Measurements from ENCODE around the gene MCM5.
"Not testable (repeated sequence)": the region's sequence is repeated elsewhere in the genome, so short reads cannot be mapped to it uniquely, and the experiment has no call there.

The MCM5 gene

DNA sequence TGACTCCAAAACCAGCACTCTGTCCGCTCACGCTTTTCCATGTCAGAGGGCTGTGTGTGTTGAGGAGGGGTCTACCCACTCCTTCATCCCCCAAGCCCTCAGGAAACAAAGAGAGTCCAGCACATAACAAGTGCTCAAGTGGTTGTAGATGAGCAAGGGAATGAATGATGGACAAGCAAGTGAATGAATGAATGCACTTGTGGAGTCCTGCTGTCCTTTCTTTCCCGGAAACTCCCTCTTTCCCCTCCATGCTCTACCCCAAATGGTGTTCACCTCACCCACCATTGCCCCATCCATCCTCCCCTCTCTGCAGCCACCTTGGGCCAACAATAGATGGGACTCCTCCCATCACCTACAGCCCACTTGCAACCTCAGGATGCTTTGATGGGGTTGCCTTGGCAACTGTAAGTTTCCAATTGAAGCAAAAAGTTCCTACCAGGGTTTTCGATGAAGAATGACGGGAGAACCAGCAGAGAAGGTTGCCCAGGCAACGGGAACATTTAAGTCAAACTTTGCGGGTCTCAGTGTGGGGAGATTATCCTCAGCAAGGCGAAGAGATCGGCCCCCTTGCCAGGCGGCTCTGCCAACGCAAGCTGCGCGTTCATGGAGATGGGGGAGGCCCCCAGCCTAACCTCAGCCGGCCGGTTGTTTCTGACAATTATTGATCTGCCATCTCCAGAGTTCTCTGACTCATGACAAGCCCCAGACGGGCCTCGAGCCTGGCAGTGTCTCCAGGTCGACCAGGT lies 51.1 kb downstream of the MCM5 start:
- DNase-seq = no peak

DNA sequence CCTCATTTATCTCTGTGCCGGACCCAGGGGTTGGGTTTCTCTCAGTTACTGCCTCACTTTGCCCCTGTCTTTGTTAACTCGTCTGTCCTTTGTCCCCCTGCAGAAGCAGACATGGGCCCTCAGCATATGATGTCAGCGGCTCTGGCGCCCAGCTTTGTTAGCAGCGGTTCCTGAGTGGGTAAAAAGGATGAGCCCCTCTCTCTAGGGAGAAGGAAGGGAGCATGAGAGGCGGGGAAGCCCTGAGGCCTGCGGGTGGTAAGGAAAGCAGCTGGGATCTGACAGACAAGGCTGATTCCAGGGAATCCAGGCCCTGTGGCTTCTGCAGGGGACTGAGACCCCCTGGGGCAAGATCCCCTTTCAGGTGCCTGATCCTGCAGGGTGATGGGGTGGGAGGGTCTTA lies 51.7 kb downstream of the MCM5 start:
- no peak for DNase-seq

DNA sequence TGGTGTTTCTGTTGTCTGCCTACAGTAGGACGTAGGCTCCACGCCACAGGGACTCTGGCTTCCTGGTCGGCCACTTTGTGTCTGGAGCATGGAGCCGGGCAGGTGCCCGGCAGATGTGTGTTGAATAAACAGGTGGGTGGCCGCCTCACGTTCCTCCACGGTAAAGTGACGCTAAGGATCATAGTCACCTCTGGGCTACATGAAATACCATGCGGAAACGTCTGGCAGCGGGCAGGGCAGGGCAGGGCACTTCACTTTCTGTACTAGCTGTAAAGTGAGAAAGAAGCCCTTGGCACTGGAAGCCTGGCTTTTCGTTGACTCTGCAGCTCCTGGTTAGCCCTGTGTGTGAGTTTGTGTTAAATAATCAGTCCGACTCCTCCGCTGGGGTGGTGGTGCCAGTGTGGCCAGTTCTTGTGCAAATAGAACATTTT lies 52.4 kb downstream of the MCM5 start:
- DNase-seq = no peak

DNA sequence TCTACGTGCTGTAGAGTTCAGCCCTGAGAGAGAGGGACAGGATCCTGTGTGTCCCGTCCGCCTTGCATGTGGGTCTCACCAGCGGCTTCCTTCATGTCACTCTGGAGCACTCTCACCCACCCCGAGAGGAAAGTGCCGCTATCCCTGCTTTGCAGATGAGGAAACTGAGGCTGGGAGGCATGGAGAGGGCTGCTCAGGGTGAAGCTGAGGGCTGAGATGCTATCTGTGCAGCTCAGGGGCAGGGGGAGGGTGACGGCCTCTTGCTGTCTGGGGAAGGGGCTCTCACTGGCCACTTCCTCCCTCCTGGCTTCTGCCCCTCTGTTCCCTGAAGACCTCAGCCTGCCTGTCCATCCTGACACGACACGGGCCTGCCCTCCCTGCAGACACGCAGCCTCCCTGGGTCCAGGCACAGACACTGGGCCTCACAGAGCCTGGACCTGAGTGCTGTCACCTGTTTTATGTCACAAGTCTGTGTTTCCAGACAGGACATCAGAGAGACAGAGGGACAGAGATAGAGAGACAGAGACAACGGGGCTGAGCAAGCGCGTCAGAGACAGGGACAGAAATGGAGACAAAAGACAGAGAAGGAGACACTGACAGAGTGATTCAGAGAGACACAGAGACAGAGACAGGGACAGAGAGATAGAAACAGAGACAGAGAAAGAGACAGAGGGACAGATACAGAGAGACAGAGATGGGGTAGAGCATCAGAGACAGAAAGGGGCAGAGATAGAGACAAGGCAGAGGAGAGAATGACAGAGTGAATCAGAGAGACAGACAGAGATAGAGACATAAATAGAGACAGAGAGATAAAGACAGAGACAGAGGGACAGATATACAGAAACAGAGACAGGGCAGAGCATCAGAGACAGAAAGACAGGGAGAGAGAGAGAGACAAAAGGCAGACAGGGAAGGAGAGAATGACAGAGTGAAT lies 53.1 kb downstream of the MCM5 start:
- no peak for DNase-seq

- peak in 5 of 56 donors; percentile 7 to 50 (median 23) for DNase-seq
Measured at GRCh38 chr22:35454416-35455054, 54.6 kb downstream of the MCM5 start.

DNA sequence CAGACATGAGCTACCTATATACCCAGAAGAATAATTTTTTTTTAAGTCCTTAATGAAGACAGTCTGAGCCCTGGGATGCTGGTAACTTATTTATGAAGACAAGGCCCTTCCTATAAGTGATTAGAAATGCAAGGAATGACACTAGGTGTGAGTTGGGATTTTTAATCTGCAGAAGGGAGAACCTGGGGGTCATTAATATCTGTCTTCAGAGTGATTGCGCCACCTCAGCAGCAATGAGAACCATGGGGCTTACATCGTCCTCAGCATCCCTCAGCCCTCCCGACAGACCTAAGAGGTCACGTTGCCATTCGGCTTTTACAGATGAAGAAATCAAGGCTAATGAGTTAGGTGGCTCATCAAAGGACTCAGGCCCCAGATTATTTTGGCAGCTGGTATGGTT lies 55.6 kb downstream of the MCM5 start:
- no peak for DNase-seq

- DNase-seq = no peak
Measured at GRCh38 chr22:35456757-35457156, 56.8 kb downstream of the MCM5 start.

- DNase-seq = no peak
Measured at GRCh38 chr22:35457729-35458546, 58.0 kb downstream of the MCM5 start.

GRCh38 chr22:35458547-35459422 lies 58.8 kb downstream of the MCM5 start:
- DNase-seq = peak in 1 of 56 donors; percentile 12

DNA sequence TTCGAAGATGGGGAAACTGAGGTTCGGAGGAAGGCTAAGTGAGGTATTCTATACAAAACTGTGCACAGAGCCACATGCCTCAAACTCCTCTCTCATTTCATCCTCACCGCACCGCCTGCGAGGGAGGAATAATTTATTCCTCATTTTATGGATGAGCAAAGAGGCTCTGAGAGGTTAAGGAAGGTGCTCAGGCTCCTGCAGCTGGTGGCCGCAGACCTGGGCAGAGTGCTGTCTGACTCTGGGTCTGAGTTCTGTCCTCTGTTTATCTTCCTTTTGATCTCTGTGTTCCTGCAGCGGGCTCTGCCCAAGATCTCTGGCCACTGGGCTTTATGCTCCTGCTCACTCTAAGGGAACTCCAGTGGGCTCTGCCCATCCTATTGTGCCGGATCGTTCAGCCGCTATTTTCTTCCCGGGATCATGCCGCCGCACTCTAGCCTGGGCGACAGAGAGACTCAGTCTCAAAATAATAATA lies 59.5 kb downstream of the MCM5 start:
- no peak for DNase-seq

DNA sequence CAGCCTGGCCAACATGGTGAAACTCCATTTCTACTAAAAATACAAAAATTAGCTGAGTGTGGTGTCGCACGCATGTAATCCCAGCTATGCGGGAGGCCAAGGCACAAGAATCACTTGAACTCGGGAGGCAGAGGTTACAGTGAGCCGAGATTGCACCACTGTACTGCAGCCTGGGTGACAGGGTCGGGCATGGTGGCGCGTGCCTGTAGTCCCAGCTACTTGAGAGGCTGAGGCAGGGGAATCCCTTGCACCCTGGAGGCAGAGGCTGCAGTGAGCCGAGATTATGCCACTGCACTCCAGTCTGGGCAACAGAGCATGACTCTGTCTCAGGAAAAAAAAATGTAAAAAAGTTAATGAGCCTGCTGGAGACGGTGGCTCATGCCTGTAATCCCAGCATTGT lies 60.0 kb downstream of the MCM5 start:
- not testable (repeated sequence) for DNase-seq

DNA sequence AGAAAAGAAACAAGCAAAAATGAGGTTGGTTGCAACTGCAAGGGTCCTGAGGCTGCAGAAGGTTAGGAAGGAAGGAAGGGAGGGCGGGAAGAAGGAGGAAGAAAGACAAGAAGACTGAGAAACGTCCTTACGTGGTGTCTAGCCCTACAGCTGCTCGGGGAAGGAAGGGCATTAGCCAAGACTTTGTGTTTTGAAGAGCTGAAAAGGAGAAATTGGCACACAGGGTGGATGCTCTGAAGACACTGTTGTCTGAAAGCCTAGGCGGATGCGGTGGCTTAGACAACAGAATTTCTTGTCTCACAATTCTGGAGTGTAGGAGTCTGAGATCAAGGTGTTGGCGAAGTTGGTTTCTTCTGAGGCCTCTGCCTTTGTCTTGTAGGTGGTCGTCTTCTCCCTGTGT lies 60.7 kb downstream of the MCM5 start:
- no peak for DNase-seq

- no peak for DNase-seq
Measured at GRCh38 chr22:35462498-35463230, 62.7 kb downstream of the MCM5 start.

DNA sequence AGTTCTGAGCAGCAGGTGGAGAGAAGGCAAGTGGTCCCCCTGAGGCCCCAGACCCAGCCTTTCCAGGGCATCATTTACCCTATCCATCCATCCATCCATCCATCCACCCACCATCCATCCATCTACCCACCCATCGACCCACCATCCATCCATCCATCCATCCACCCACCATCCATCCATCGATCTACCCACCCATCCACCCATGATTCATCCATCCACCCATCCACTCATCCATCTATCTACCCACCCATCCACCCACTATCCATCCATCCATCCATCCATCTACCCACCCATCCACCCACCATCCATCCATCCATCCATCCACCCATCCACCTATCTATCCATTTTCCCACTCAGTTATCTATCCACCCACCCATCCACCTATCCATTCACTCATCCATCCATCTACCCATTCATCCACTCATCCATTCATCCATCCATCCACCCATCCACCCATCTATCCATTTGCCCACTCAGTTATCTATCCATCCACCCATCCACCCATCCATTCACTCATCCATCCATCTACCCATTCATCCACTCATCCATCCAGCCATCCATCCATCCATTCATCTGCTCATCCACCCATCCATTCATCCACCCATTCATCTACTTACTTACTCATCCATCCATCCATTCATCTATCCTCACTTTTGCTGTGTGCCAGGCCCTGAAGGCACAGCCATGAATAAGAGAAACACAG lies 63.4 kb downstream of the MCM5 start:
- no peak for DNase-seq

DNA sequence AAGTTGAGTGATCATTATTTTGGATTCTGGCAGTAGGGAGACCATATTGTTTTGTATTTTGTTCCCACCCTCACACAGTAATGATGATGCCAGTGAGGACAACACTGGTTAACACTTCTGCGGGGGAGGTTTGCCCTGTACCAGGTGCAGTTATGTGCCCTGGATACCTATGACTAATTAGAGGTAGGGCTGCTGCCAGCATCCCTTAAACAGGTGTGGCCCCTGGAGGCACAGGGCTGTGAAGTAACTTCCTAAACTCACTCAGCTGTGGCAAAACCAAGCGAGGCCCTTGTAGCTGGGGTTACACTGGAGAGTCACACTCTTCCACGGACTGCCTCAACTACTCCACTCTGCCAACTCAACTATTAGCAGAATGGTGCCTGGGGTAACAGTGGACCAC lies 64.5 kb downstream of the MCM5 start:
- no peak for DNase-seq

DNA sequence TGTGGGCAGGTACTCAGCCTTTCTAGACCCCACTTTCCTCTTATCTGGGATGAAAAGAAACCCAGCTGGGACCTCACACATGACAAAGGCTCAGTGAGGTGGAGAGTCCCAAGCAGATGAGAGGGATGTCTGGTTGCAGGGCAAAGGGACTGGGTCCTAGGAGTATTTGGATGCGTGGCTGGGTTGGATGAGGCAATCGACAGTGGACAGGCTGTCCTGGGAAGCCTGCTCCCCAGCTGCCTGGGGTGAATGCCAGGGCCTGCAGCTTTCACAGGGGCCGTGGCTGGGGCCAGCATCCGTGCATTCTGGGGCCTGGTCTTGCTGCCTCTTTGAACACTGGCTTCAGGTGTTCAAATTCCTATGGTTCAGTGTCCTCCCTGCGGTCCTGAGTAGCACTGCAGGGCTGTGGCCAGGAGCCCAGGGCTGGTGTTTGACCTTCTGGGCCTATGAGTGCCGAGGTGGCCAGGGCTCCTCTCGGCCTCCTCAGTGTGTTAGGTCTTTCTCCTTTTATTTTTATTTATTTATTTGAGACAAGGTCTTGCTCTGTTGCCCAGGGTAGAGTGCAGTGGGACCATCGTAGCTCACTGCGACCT lies 65.3 kb downstream of the MCM5 start:
- peak in 7 of 56 donors; percentile 4 to 22 (median 12) for DNase-seq

DNA sequence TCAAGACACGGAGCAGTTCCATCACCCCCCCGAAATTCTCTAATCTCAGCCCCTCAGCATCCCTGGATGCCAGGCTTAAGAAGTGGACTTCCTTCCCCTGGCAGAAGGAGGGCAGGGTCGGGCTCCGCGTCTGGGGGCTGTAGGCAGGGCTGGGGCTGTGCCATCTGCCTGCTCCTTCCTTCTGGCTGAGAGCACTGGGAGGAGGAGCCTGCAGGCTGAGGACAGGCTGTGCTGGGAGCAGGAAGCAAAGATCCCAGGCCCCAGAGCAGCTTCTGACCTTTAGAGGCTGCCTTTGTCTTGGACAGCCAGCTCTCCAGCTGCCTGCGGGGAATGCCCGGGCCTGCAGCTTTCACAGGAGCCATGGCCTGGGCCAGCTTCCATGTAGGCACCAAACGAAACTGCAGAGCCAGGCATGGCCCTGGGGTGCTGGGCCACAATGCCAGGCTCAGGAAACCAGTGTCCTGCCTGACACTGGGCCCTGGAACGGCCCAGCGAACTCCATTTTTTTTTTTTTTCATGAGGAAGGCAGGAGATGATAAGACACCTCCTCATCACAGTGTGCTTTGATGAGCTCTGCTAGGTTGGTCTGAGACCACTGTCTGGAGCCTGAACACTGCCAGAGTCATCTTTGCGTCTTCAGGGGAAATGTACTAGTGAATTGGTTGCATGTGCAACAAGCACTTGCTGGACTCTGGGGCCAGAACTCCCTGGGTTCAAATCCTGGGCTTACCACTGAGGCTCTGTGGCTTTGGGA lies 67.9 kb downstream of the MCM5 start:
- DNase-seq = peak in 49 of 56 donors; percentile 15 to 83 (median 56)

Measured in amygdala (tissue), 56 donors.